IMR-90 (cell line): ENCODE results near the gene PRKN. TPM values are rescaled to one million over a fixed set of nuclear protein-coding genes. Genes with fewer than 3 reads are reported as not detected.

Source experiments
- ATAC-seq: fragments of 200-7000 bp; cut with Tn5 transposase; 2 replicates; pipeline ENCODE4 v1.9.1; 2020; ENCODE audit warnings: low read depth, mild to moderate bottlenecking, moderate library complexity
- BruUV-seq: library from RNA; stranded (reverse); fragments of 400-500 nt; replicated peaks from 2 replicates; lab custom pipeline; 2021; lab: Mats Ljungman, UMichigan
- CTCF ChIA-PET: fragments of 300-600 bp; formaldehyde crosslinking; extraction: SDS; loops from one replicate; lab custom pipeline; 2021; ENCODE audit warnings: antibody characterized with exemption; lab: Yijun Ruan, JAX
- POLR2A ChIA-PET: fragments of 300-600 bp; sonication (Branson Sonifier 250); formaldehyde crosslinking; loops from one replicate; lab custom pipeline; 2022; ENCODE audit warnings: antibody characterized with exemption; ENCODE audit not compliant: unreplicated experiment; lab: Charles Lee
- DNase-seq: peaks from one replicate; pipeline ENCODE4 v3.0.0; 2013
- H2AFZ ChIP-seq: replicated peaks from 2 replicates; pipeline ENCODE3; 2013; ENCODE audit warnings: low read length, mild to moderate bottlenecking; ENCODE audit not compliant: poor library complexity
- H2AK5ac ChIP-seq: 2 replicates; pipeline ENCODE4 v1.6.1; 2013; ENCODE audit warnings: low read depth, low read length, inconsistent platforms
- H2AK9ac ChIP-seq: replicated peaks from 2 replicates; pipeline ENCODE3; 2013; ENCODE audit warnings: mild to moderate bottlenecking, low read depth, low read length, moderate library complexity; ENCODE audit not compliant: poor library complexity
- H2BK120ac ChIP-seq: 2 replicates; pipeline ENCODE4 v1.6.1; 2013; ENCODE audit warnings: low read depth, low read length, inconsistent platforms
- H2BK15ac ChIP-seq: 3 replicates; pipeline ENCODE4 v1.6.1; 2013; ENCODE audit warnings: low read depth, low read length, inconsistent platforms
- H2BK20ac ChIP-seq: 2 replicates; pipeline ENCODE4 v1.6.1; 2013; ENCODE audit warnings: low read depth, mild to moderate bottlenecking, inconsistent platforms, low read length, moderate library complexity
- H2BK5ac ChIP-seq: 2 replicates; pipeline ENCODE4 v1.6.1; 2013; ENCODE audit warnings: mild to moderate bottlenecking, low read depth, low read length, inconsistent platforms; ENCODE audit not compliant: poor library complexity, severe bottlenecking
- H3K14ac ChIP-seq: replicated peaks from 2 replicates; pipeline ENCODE4 v1.6.1; 2013; ENCODE audit warnings: low read depth, low read length, inconsistent platforms
- H3K18ac ChIP-seq: 2 replicates; pipeline ENCODE4 v1.6.1; 2013; ENCODE audit warnings: low read depth, low read length, control low read depth
- H3K23ac ChIP-seq: 2 replicates; pipeline ENCODE4 v1.6.1; 2013; ENCODE audit warnings: low read depth, low read length, inconsistent platforms
- H3K27ac ChIP-seq: 2 replicates; pipeline ENCODE4 v1.5.1; 2013; ENCODE audit warnings: mild to moderate bottlenecking, control low read depth, low read length; ENCODE audit not compliant: insufficient read depth
- H3K27me3 ChIP-seq: 2 replicates; pipeline ENCODE4 v1.6.1; 2013; ENCODE audit warnings: low read length; ENCODE audit not compliant: control insufficient read depth, insufficient read depth
- H3K36me3 ChIP-seq: 2 replicates; pipeline ENCODE4 v1.6.1; 2013; ENCODE audit warnings: low read length, mixed read lengths; ENCODE audit not compliant: control insufficient read depth, insufficient read depth
- H3K4ac ChIP-seq: 2 replicates; pipeline ENCODE4 v1.6.1; 2013; ENCODE audit warnings: low read depth, low read length, inconsistent platforms
- H3K4me1 ChIP-seq: 2 replicates; pipeline ENCODE4 v1.6.1; 2013; ENCODE audit warnings: low read length, mixed read lengths; ENCODE audit not compliant: control insufficient read depth, insufficient read depth
- H3K4me2 ChIP-seq: 2 replicates; pipeline ENCODE4 v1.6.1; 2013; ENCODE audit warnings: low read depth, mild to moderate bottlenecking, control low read depth, low read length, moderate library complexity
- H3K4me3 ChIP-seq: 2 replicates; pipeline ENCODE4 v1.5.1; 2013; ENCODE audit warnings: low read depth, mild to moderate bottlenecking, control low read depth, low read length, moderate library complexity; ENCODE audit not compliant: insufficient read depth
- H3K56ac ChIP-seq: 2 replicates; pipeline ENCODE4 v1.6.1; 2013; ENCODE audit warnings: low read length, inconsistent platforms; ENCODE audit not compliant: insufficient read depth; ENCODE audit errors: extremely low read depth
- H3K79me1 ChIP-seq, 2 experiments: 2 replicates each; pipeline ENCODE4 v1.6.1; 2013; ENCODE audit warnings: low read length in 2 of 2, inconsistent platforms in 1 of 2, low read depth in 1 of 2
- H3K9ac ChIP-seq: 2 replicates; pipeline ENCODE4 v1.6.1; 2013; ENCODE audit warnings: low read depth, low read length, control low read depth
- H3K9me1 ChIP-seq: 2 replicates; pipeline ENCODE4 v1.6.1; 2013; ENCODE audit warnings: low read length, inconsistent platforms; ENCODE audit not compliant: insufficient read depth
- H3K9me3 ChIP-seq: 2 replicates; pipeline ENCODE4 v1.6.1; 2013; ENCODE audit warnings: low read length; ENCODE audit not compliant: control insufficient read depth, insufficient read depth
- H4K20me1 ChIP-seq: 2 replicates; pipeline ENCODE4 v1.6.1; 2013; ENCODE audit warnings: low read length, inconsistent platforms; ENCODE audit not compliant: insufficient read depth
- H4K5ac ChIP-seq: 2 replicates; pipeline ENCODE4 v1.6.1; 2013; ENCODE audit warnings: mild to moderate bottlenecking, low read depth, low read length, control low read depth
- H4K8ac ChIP-seq, 2 experiments: 2 replicates each; pipeline ENCODE4 v1.6.1; 2013; ENCODE audit warnings: low read depth in 2 of 2, low read length in 2 of 2, control low read depth in 1 of 2, inconsistent platforms in 1 of 2
- H4K91ac ChIP-seq: 2 replicates; pipeline ENCODE4 v1.6.1; 2013; ENCODE audit warnings: low read depth, low read length, inconsistent platforms; ENCODE audit not compliant: insufficient read depth
- CEBPB ChIP-seq: IDR thresholded peaks from 2 replicates; pipeline ENCODE4 v1.6.1; 2012; ENCODE audit warnings: low read depth, low read length, improper control_type of control experiment
- FOS ChIP-seq: fragments of 150-350 bp; IDR thresholded peaks from 2 replicates; pipeline ENCODE4 v1.6.1; 2016; ENCODE audit warnings: low read depth, low read length
- MAFK ChIP-seq: IDR thresholded peaks from 2 replicates; pipeline ENCODE4 v1.6.1; 2012; ENCODE audit warnings: low read depth, low read length, improper control_type of control experiment
- MAZ ChIP-seq: IDR thresholded peaks from 2 replicates; pipeline ENCODE4 v1.6.1; 2012; ENCODE audit warnings: low read depth, mild to moderate bottlenecking, low read length, improper control_type of control experiment, moderate library complexity, borderline replicate concordance
- MXI1 ChIP-seq: IDR thresholded peaks from 2 replicates; pipeline ENCODE4 v1.6.1; 2012; ENCODE audit warnings: low read depth, mild to moderate bottlenecking, low read length, moderate library complexity, borderline replicate concordance
- NFE2L2 ChIP-seq: fragments of 150-350 bp; IDR thresholded peaks from 2 replicates; pipeline ENCODE4 v1.6.1; 2016; ENCODE audit warnings: low read depth, mild to moderate bottlenecking, low read length
- POLR2A ChIP-seq: IDR thresholded peaks from 2 replicates; pipeline ENCODE4 v1.6.1; 2012; ENCODE audit warnings: mild to moderate bottlenecking, low read depth, low read length
- RAD21 ChIP-seq: IDR thresholded peaks from 2 replicates; pipeline ENCODE4 v1.6.1; 2012; ENCODE audit warnings: low read length, improper control_type of control experiment
- SMC3 ChIP-seq: fragments of 150-350 bp; IDR thresholded peaks from 2 replicates; pipeline ENCODE4 v1.6.1; 2016; ENCODE audit warnings: low read depth, mild to moderate bottlenecking, antibody characterized with exemption, low read length, moderate library complexity
- USF2 ChIP-seq: fragments of 150-350 bp; IDR thresholded peaks from 2 replicates; pipeline ENCODE4 v1.6.1; 2017; ENCODE audit warnings: mild to moderate bottlenecking, antibody characterized with exemption, low read length, low read depth
- WGBS, 2 experiments: methylation state at CpG; one replicate each; pipeline versions ENCODE4 v1.1.5 to v1.1.7; 2013; ENCODE audit warnings: missing lambda C conversion rate in 2 of 2; ENCODE audit not compliant: insufficient read length in 1 of 2; ENCODE audit errors: extremely low coverage in 2 of 2; 5-methylcytosine and 5-hydroxymethylcytosine counted together
- dilution Hi-C: fragments of 300-500 bp; cut with HindIII; formaldehyde crosslinking; loops from one replicate; pipeline ENCODE4 v1.14.3; 2018; ENCODE audit warnings: low sequenced_read_pairs; ENCODE audit not compliant: unreplicated experiment
- in situ Hi-C: fragments of 300-500 bp; cut with MboI; formaldehyde crosslinking; loops from 3 replicates; pipeline ENCODE4 v1.14.3; 2019; ENCODE audit warnings: low sequenced_read_pairs, inconsistent platforms, mixed read lengths
- intact Hi-C: fragments of 100-400 bp; cut with micrococcal nuclease; formaldehyde crosslinking; loops from 2 replicates; pipeline ENCODE4 v1.10.0; 2022
- polyA plus RNA-seq, 3 experiments: library from polyadenylated mRNA; depleted of rRNA; stranded (reverse); fragments of >200 nt; gene quantifications; 2 replicates each; pipeline ENCODE4 v1.2.3, GENCODE V29; 2012; ENCODE audit warnings: low replicate concordance in 1 of 3
- total RNA-seq: library from RNA; depleted of rRNA; stranded (reverse); fragments of >200 nt; gene quantifications from 2 replicates; pipeline ENCODE4 v1.2.3, GENCODE V29; 2012

PRKN gene
- total and polyA plus RNA-seq, 2 of the 4 experiments (the other 2 are of a cell fraction) = 0.15 to 0.18 TPM

GRCh38 chr6:161400671-161401070 lies 1326.9 kb downstream of the PRKN start:
- no peak overlapping the region for H4K5ac ChIP-seq
- no peaks in the 10 kb centered on the region for H4K20me1 ChIP-seq
- H2BK20ac ChIP-seq = no peak overlapping the region
- no peaks in the 10 kb centered on the region for H3K79me1 ChIP-seq
- H3K4me2 ChIP-seq = no peak overlapping the region
- no peak overlapping the region for H2AK5ac ChIP-seq
- H2BK5ac ChIP-seq = no peak overlapping the region
- TF ChIP-seq MXI1 (no peak), CEBPB (no peak), SMC3 (no peak), FOS (no peak), MAFK (no peak), POLR2A (no peak), RAD21 (no peak), MAZ (no peak), NFE2L2 (no peak), USF2 (no peak)
- no peak overlapping the region for H3K4me3 ChIP-seq
- 34% methylated on average over 3 of the region's 5 CpGs; no CpG with 5 or more reads in 1 of the 2 experiments for WGBS, 2 experiments
- H2AK9ac ChIP-seq = no peak overlapping the region
- no TSS peak for BruUV-seq
- peaks cover 8% of the 10 kb centered on the region; the same call in 1 of the 2 replicates for H3K9me3 ChIP-seq
- H3K4ac ChIP-seq = no peak overlapping the region
- H3K9ac ChIP-seq = no peak overlapping the region
- no peak overlapping the region for H3K14ac ChIP-seq
- no peaks in the 10 kb centered on the region for H3K4me1 ChIP-seq
- dilution Hi-C loops = no loop called here
- CTCF ChIA-PET = interaction anchor here (1.7 kb wide), 1 partner anchor 18 kb away, joined by 7 read pairs; no protein-coding TSS in a partner anchor
- H3K56ac ChIP-seq = no peak overlapping the region
- no peaks in the 10 kb centered on the region; the same call in 1 of the 2 replicates for H3K27me3 ChIP-seq
- H2AFZ ChIP-seq = no peak overlapping the region
- H4K8ac ChIP-seq = no peak overlapping the region
- in situ Hi-C loops = loop anchor here (5.0 to 25.0 kb wide), 3 partner anchors 97 to 2012 kb away; partner anchors contain the start of genes PACRG, PRKN and QKI
- no peak for ATAC-seq
- H3K9me1 ChIP-seq = no peaks in the 10 kb centered on the region
- H2BK15ac ChIP-seq = no peak overlapping the region
- DNase-seq = no peak
- POLR2A ChIA-PET = no interaction called here
- no peak overlapping the region for H2BK120ac ChIP-seq
- H3K18ac ChIP-seq = no peak overlapping the region
- no peaks in the 10 kb centered on the region for H3K36me3 ChIP-seq
- no peak overlapping the region for H4K91ac ChIP-seq
- intact Hi-C loops = no loop called here
- no peak overlapping the region for H3K27ac ChIP-seq
- no peak overlapping the region for H3K23ac ChIP-seq
